ENCODE data around the gene IFT27. TPM values are rescaled to one million over a fixed set of nuclear protein-coding genes. Genes with fewer than 3 reads are reported as not detected.

IFT27 gene
- total and polyA plus RNA-seq, 8 donors = 11.7 to 23.8 (median 15.4) TPM

GRCh38 chr22:36797911-36798673 lies 22.2 kb upstream of the IFT27 start:
- no peak for TF ChIP-seq CTCF (IDR thresholded peaks at IDR 0.05)
- no peaks in the 10 kb centered on the region for H3K4me1 ChIP-seq
- H3K4me3 ChIP-seq = no peak overlapping the region
- H3K27me3 ChIP-seq = no peaks in the 10 kb centered on the region
- DNase-seq = no peak
- H3K27ac ChIP-seq = no peak overlapping the region
- H3K36me3 ChIP-seq = no peaks in the 10 kb centered on the region
- no peak for FAIRE-seq
- intact Hi-C loops (cut with DNase I) = no loop called here
- no peak for ATAC-seq
- no peaks in the 10 kb centered on the region for H3K9me3 ChIP-seq
- WGBS, 2 donors = 83 to 85% methylated on average over 12 of the region's 12 CpGs

GRCh38 chr22:36797374-36797773 lies 21.5 kb upstream of the IFT27 start:
- no peak for FAIRE-seq
- intact Hi-C loops (cut with DNase I) = no loop called here
- no peaks in the 10 kb centered on the region for H3K27me3 ChIP-seq
- WGBS, 2 donors = 64 to 70% methylated on average over 9 of the region's 9 CpGs
- no peak overlapping the region for H3K4me3 ChIP-seq
- no peak for ATAC-seq
- no peaks in the 10 kb centered on the region for H3K4me1 ChIP-seq
- no peak overlapping the region for H3K27ac ChIP-seq
- H3K9me3 ChIP-seq = no peaks in the 10 kb centered on the region
- no peak for DNase-seq
- TF ChIP-seq CTCF (IDR thresholded peaks at IDR 0.05) = no peak
- no peaks in the 10 kb centered on the region for H3K36me3 ChIP-seq

- H3K4me3 ChIP-seq = no peak overlapping the region
- no peaks in the 10 kb centered on the region for H3K36me3 ChIP-seq
- intact Hi-C loops (cut with DNase I) = no loop called here
- FAIRE-seq (no peak), DNase-seq (no peak), ATAC-seq (no peak)
- H3K4me1 ChIP-seq = no peaks in the 10 kb centered on the region
- H3K9me3 ChIP-seq = no peaks in the 10 kb centered on the region
- WGBS, 2 donors = 61 to 65% methylated on average over 7 of the region's 7 CpGs
- peaks cover 0 to 6% (median 0%) of the 10 kb centered on the region in 4 donors for H3K27me3 ChIP-seq
- H3K27ac ChIP-seq = no peak overlapping the region
- TF ChIP-seq CTCF (IDR thresholded peaks at IDR 0.05) = no peak
Measured at GRCh38 chr22:36796552-36797175, 20.7 kb upstream of the IFT27 start.

GRCh38 chr22:36795633-36796032 lies 19.7 kb upstream of the IFT27 start:
- no peak for ATAC-seq
- WGBS, 2 donors = 72 to 75% methylated on average over 7 of the region's 7 CpGs
- H3K4me1 ChIP-seq = no peaks in the 10 kb centered on the region
- no peak for DNase-seq
- H3K36me3 ChIP-seq = no peaks in the 10 kb centered on the region
- H3K27me3 ChIP-seq = peaks cover 0 to 6% (median 0%) of the 10 kb centered on the region in 4 donors
- intact Hi-C loops (cut with DNase I) = no loop called here
- no peaks in the 10 kb centered on the region for H3K9me3 ChIP-seq
- no peak overlapping the region for H3K4me3 ChIP-seq
- no peak for TF ChIP-seq CTCF (IDR thresholded peaks at IDR 0.05)
- no peak overlapping the region for H3K27ac ChIP-seq
- FAIRE-seq = no peak

- no peak overlapping the region for H3K27ac ChIP-seq
- FAIRE-seq (no peak), ATAC-seq (no peak), DNase-seq (no peak)
- H3K9me3 ChIP-seq = no peaks in the 10 kb centered on the region
- 26 to 39% methylated on average over 7 of the region's 7 CpGs for WGBS, 2 donors
- intact Hi-C loops (cut with DNase I) = no loop called here
- no peaks in the 10 kb centered on the region for H3K4me1 ChIP-seq
- no peaks in the 10 kb centered on the region for H3K36me3 ChIP-seq
- H3K4me3 ChIP-seq = no peak overlapping the region
- H3K27me3 ChIP-seq = peaks cover 0 to 6% (median 0%) of the 10 kb centered on the region in 4 donors
- TF ChIP-seq CTCF (IDR thresholded peaks at IDR 0.05) = no peak
Measured at GRCh38 chr22:36790648-36791047, 14.7 kb upstream of the IFT27 start.

Measured in pancreas (tissue), 10 donors.